ENCODE measurements around the gene SDK1.

Gene SDK1

GRCh38 chr7:4266270-4267040 lies 965.4 kb downstream of the SDK1 start:
- Histone ChIP-seq H3K4me3 (ENCODE audit: low read depth in 1 of 2, low read length in 2 of 2) (no peak overlapping the region), H3K27me3 (ENCODE audit: control insufficient read depth in 1 of 2, insufficient read depth in 2 of 2, low read length in 2 of 2) (no peaks in the 10 kb centered on the region), H3K36me3 (ENCODE audit: insufficient read depth, low read length) (no peaks in the 10 kb centered on the region), H3K4me1 (ENCODE audit: insufficient read depth, low read length) (peaks cover 9% of the 10 kb centered on the region), H3K27ac (ENCODE audit: low read depth, low read length) (no peak overlapping the region), H3K9ac (ENCODE audit: low read length) (no peak overlapping the region), H3K9me3 (ENCODE audit: low read length) (no peaks in the 10 kb centered on the region)

- Histone ChIP-seq H3K9me3 (ENCODE audit: low read length) (no peaks in the 10 kb centered on the region), H3K4me3 (ENCODE audit: low read depth in 1 of 2, low read length in 2 of 2) (no peak overlapping the region), H3K27me3 (ENCODE audit: control insufficient read depth in 1 of 2, insufficient read depth in 2 of 2, low read length in 2 of 2) (no peaks in the 10 kb centered on the region), H3K4me1 (ENCODE audit: insufficient read depth, low read length) (peaks cover 6% of the 10 kb centered on the region), H3K36me3 (ENCODE audit: insufficient read depth, low read length) (no peaks in the 10 kb centered on the region), H3K9ac (ENCODE audit: low read length) (no peak overlapping the region), H3K27ac (ENCODE audit: low read depth, low read length) (no peak overlapping the region)
Measured at GRCh38 chr7:4267341-4268039, 966.4 kb downstream of the SDK1 start.

- no peaks in the 10 kb centered on the region for H3K9me3 ChIP-seq (ENCODE audit: low read length)
- peaks cover 6% of the 10 kb centered on the region for H3K4me1 ChIP-seq (ENCODE audit: insufficient read depth, low read length)
- H3K36me3 ChIP-seq (ENCODE audit: insufficient read depth, low read length): no peaks in the 10 kb centered on the region
- no peak overlapping the region for H3K27ac ChIP-seq (ENCODE audit: low read depth, low read length)
- no peak overlapping the region for H3K4me3 ChIP-seq (ENCODE audit: low read depth in 1 of 2, low read length in 2 of 2)
- no peak overlapping the region for H3K9ac ChIP-seq (ENCODE audit: low read length)
- H3K27me3 ChIP-seq (ENCODE audit: control insufficient read depth in 1 of 2, insufficient read depth in 2 of 2, low read length in 2 of 2): no peaks in the 10 kb centered on the region
Measured at GRCh38 chr7:4268040-4268965, 967.3 kb downstream of the SDK1 start.

- Histone ChIP-seq H3K27me3 (ENCODE audit: control insufficient read depth in 1 of 2, insufficient read depth in 2 of 2, low read length in 2 of 2) (no peaks in the 10 kb centered on the region), H3K4me1 (ENCODE audit: insufficient read depth, low read length) (peaks cover 6% of the 10 kb centered on the region), H3K27ac (ENCODE audit: low read depth, low read length) (no peak overlapping the region), H3K4me3 (ENCODE audit: low read depth in 1 of 2, low read length in 2 of 2) (no peak overlapping the region), H3K9ac (ENCODE audit: low read length) (no peak overlapping the region), H3K36me3 (ENCODE audit: insufficient read depth, low read length) (no peaks in the 10 kb centered on the region), H3K9me3 (ENCODE audit: low read length) (no peaks in the 10 kb centered on the region)
Measured at GRCh38 chr7:4269086-4269485, 968.0 kb downstream of the SDK1 start.

GRCh38 chr7:4269746-4270145 lies 968.7 kb downstream of the SDK1 start:
- H3K4me3 ChIP-seq (ENCODE audit: low read depth in 1 of 2, low read length in 2 of 2): no peak overlapping the region
- no peak overlapping the region for H3K27ac ChIP-seq (ENCODE audit: low read depth, low read length)
- no peaks in the 10 kb centered on the region for H3K36me3 ChIP-seq (ENCODE audit: insufficient read depth, low read length)
- H3K9me3 ChIP-seq (ENCODE audit: low read length): no peaks in the 10 kb centered on the region
- H3K9ac ChIP-seq (ENCODE audit: low read length): no peak overlapping the region
- peaks cover 6% of the 10 kb centered on the region for H3K4me1 ChIP-seq (ENCODE audit: insufficient read depth, low read length)
- H3K27me3 ChIP-seq (ENCODE audit: control insufficient read depth in 1 of 2, insufficient read depth in 2 of 2, low read length in 2 of 2): no peaks in the 10 kb centered on the region

GRCh38 chr7:4270268-4270667 lies 969.2 kb downstream of the SDK1 start:
- H3K27me3 ChIP-seq (ENCODE audit: control insufficient read depth in 1 of 2, insufficient read depth in 2 of 2, low read length in 2 of 2): no peaks in the 10 kb centered on the region
- no peaks in the 10 kb centered on the region for H3K9me3 ChIP-seq (ENCODE audit: low read length)
- no peak overlapping the region for H3K27ac ChIP-seq (ENCODE audit: low read depth, low read length)
- no peaks in the 10 kb centered on the region for H3K36me3 ChIP-seq (ENCODE audit: insufficient read depth, low read length)
- H3K4me1 ChIP-seq (ENCODE audit: insufficient read depth, low read length): peaks cover 6% of the 10 kb centered on the region
- H3K4me3 ChIP-seq (ENCODE audit: low read depth in 1 of 2, low read length in 2 of 2): no peak overlapping the region
- no peak overlapping the region for H3K9ac ChIP-seq (ENCODE audit: low read length)

- H3K36me3 ChIP-seq (ENCODE audit: insufficient read depth, low read length): no peaks in the 10 kb centered on the region
- no peaks in the 10 kb centered on the region for H3K27me3 ChIP-seq (ENCODE audit: control insufficient read depth in 1 of 2, insufficient read depth in 2 of 2, low read length in 2 of 2)
- peaks cover 6% of the 10 kb centered on the region for H3K4me1 ChIP-seq (ENCODE audit: insufficient read depth, low read length)
- no peak overlapping the region for H3K27ac ChIP-seq (ENCODE audit: low read depth, low read length)
- no peaks in the 10 kb centered on the region for H3K9me3 ChIP-seq (ENCODE audit: low read length)
- no peak overlapping the region for H3K4me3 ChIP-seq (ENCODE audit: low read depth in 1 of 2, low read length in 2 of 2)
- no peak overlapping the region for H3K9ac ChIP-seq (ENCODE audit: low read length)
Measured at GRCh38 chr7:4270941-4271715, 970.1 kb downstream of the SDK1 start.

GRCh38 chr7:4271716-4272015 lies 970.6 kb downstream of the SDK1 start:
- no peaks in the 10 kb centered on the region for H3K9me3 ChIP-seq (ENCODE audit: low read length)
- H3K4me1 ChIP-seq (ENCODE audit: insufficient read depth, low read length): peaks cover 6% of the 10 kb centered on the region
- no peak overlapping the region for H3K9ac ChIP-seq (ENCODE audit: low read length)
- no peaks in the 10 kb centered on the region for H3K27me3 ChIP-seq (ENCODE audit: control insufficient read depth in 1 of 2, insufficient read depth in 2 of 2, low read length in 2 of 2)
- no peak overlapping the region for H3K4me3 ChIP-seq (ENCODE audit: low read depth in 1 of 2, low read length in 2 of 2)
- no peak overlapping the region for H3K27ac ChIP-seq (ENCODE audit: low read depth, low read length)
- no peaks in the 10 kb centered on the region for H3K36me3 ChIP-seq (ENCODE audit: insufficient read depth, low read length)

GRCh38 chr7:4272141-4272540 lies 971.1 kb downstream of the SDK1 start:
- Histone ChIP-seq H3K4me3 (ENCODE audit: low read depth in 1 of 2, low read length in 2 of 2) (no peak overlapping the region), H3K36me3 (ENCODE audit: insufficient read depth, low read length) (no peaks in the 10 kb centered on the region), H3K4me1 (ENCODE audit: insufficient read depth, low read length) (peaks cover 2% of the 10 kb centered on the region), H3K9ac (ENCODE audit: low read length) (no peak overlapping the region), H3K27me3 (ENCODE audit: control insufficient read depth in 1 of 2, insufficient read depth in 2 of 2, low read length in 2 of 2) (no peaks in the 10 kb centered on the region), H3K27ac (ENCODE audit: low read depth, low read length) (no peak overlapping the region), H3K9me3 (ENCODE audit: low read length) (no peaks in the 10 kb centered on the region)

GRCh38 chr7:4273566-4274230 lies 972.6 kb downstream of the SDK1 start:
- no peaks in the 10 kb centered on the region for H3K27me3 ChIP-seq (ENCODE audit: control insufficient read depth in 1 of 2, insufficient read depth in 2 of 2, low read length in 2 of 2)
- H3K9me3 ChIP-seq (ENCODE audit: low read length): no peaks in the 10 kb centered on the region
- H3K4me3 ChIP-seq (ENCODE audit: low read depth in 1 of 2, low read length in 2 of 2): no peak overlapping the region
- no peak overlapping the region for H3K27ac ChIP-seq (ENCODE audit: low read depth, low read length)
- no peaks in the 10 kb centered on the region for H3K36me3 ChIP-seq (ENCODE audit: insufficient read depth, low read length)
- H3K4me1 ChIP-seq (ENCODE audit: insufficient read depth, low read length): no peaks in the 10 kb centered on the region
- no peak overlapping the region for H3K9ac ChIP-seq (ENCODE audit: low read length)

Data from muscle layer of colon (tissue), 2 donors.